ENCODE results near the gene MGAT4A. TPM values are rescaled to one million over a fixed set of nuclear protein-coding genes. Genes with fewer than 3 reads are reported as not detected.

Gene MGAT4A
- total RNA-seq, 1 donor from 2014 or later = 8.0 TPM

DNA sequence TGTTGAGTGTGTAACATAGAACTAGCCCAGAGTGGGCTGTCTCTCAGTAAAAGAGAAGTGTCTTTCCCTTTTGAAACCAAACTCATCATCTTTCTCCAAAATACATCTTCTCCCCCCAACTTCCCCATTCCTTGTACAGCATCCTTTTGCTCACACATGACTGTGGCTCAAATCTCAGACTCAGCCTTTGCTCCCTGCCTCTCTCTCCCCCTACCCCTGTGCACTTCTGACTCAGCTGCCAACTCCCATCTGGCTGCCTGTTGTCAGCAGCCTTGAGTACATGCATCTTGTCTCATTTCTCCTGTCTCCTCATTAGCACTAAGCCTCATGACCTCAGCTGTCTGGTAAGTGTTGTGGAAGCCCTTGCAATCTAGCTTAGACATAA is 18.1 kb upstream of the MGAT4A start:
- DNase-seq (ENCODE audit: low spot score in 2 of 2) = peak in 1 of 2 donors; percentile 70
- H3K27me3 ChIP-seq = no peaks in the 10 kb centered on the region
- TF ChIP-seq, protein P1, sequence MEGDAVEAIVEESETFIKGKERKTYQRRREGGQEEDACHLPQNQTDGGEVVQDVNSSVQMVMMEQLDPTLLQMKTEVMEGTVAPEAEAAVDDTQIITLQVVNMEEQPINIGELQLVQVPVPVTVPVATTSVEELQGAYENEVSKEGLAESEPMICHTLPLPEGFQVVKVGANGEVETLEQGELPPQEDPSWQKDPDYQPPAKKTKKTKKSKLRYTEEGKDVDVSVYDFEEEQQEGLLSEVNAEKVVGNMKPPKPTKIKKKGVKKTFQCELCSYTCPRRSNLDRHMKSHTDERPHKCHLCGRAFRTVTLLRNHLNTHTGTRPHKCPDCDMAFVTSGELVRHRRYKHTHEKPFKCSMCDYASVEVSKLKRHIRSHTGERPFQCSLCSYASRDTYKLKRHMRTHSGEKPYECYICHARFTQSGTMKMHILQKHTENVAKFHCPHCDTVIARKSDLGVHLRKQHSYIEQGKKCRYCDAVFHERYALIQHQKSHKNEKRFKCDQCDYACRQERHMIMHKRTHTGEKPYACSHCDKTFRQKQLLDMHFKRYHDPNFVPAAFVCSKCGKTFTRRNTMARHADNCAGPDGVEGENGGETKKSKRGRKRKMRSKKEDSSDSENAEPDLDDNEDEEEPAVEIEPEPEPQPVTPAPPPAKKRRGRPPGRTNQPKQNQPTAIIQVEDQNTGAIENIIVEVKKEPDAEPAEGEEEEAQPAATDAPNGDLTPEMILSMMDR (IDR thresholded peaks at IDR 0.05) = no peak
- intact Hi-C loops (cut with DNase I) = no loop called here
- H3K9me3 ChIP-seq = no peaks in the 10 kb centered on the region
- no peak overlapping the region for H3K27ac ChIP-seq
- H3K4me1 ChIP-seq = no peaks in the 10 kb centered on the region
- H3K4me3 ChIP-seq = no peak overlapping the region
- no peaks in the 10 kb centered on the region for H3K36me3 ChIP-seq

DNA sequence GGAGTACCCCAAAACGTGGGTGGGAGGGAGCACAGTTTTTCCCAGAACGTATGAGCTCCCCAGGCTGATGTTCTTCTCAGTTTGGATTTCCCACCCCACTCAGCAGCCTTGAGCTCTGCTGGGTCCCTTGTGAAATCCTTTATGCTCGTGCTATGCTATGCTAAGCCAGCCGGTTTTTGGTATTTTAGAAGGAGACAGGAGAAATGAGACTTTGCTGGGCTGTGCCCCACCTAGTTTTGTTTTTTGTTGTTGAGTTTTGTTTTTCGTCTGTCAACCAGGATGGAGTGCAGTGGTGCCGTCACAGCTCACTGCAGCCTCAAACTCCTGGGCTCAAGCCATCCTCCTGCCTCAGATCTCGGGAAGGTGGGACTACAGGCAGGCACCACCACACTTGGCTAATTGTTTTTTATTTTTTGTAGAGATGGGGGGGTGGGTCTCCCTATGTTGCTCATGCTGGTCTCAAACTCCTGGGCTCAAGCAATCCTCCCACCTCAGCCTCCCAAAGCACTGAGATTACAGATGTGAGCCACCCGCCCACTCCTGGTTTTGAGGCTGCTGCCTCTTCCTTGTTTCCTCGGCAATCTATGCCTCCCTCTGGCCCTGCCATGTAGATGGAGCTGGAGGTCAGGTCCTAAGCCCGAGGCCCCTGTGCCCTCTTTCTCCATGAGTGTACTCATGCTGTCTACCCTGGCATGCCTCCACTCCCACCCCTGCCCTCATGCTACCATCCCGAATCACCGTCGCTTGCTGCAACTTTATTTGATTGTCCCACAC is 17.5 kb upstream of the MGAT4A start:
- no peaks in the 10 kb centered on the region for H3K9me3 ChIP-seq
- no peaks in the 10 kb centered on the region for H3K27me3 ChIP-seq
- H3K36me3 ChIP-seq = no peaks in the 10 kb centered on the region
- intact Hi-C loops (cut with DNase I) = no loop called here
- TF ChIP-seq, protein P1 (IDR thresholded peaks at IDR 0.05) = no peak
- DNase-seq (ENCODE audit: low spot score in 2 of 2) = no peak
- no peak overlapping the region for H3K4me3 ChIP-seq
- H3K4me1 ChIP-seq = no peaks in the 10 kb centered on the region
- no peak overlapping the region for H3K27ac ChIP-seq

DNA sequence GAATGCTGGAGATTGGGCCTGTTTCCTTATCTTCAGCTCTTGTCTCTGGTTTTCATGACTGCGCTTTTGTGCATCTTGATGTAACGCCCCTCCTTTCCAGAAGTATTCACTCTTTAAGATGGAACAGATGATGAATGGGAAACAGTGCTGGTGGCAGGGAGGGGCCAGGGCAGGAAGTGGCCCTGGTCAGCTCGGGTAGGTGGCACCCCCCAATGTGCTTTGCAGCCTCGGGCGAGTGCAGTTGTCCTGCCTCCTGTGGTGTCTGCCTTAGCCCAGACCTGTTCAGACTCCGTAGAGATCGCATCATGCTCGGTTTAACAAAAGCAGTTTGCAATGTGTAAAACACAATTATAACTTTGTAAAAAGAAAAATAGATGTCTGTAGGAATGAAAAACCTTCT is 17.0 kb upstream of the MGAT4A start:
- intact Hi-C loops (cut with DNase I) = no loop called here
- TF ChIP-seq, protein P1 (IDR thresholded peaks at IDR 0.05) = no peak
- no peaks in the 10 kb centered on the region for H3K4me1 ChIP-seq
- no peaks in the 10 kb centered on the region for H3K36me3 ChIP-seq
- no peaks in the 10 kb centered on the region for H3K9me3 ChIP-seq
- no peaks in the 10 kb centered on the region for H3K27me3 ChIP-seq
- H3K27ac ChIP-seq = no peak overlapping the region
- no peak overlapping the region for H3K4me3 ChIP-seq
- no peak for DNase-seq (ENCODE audit: low spot score in 2 of 2)

DNA sequence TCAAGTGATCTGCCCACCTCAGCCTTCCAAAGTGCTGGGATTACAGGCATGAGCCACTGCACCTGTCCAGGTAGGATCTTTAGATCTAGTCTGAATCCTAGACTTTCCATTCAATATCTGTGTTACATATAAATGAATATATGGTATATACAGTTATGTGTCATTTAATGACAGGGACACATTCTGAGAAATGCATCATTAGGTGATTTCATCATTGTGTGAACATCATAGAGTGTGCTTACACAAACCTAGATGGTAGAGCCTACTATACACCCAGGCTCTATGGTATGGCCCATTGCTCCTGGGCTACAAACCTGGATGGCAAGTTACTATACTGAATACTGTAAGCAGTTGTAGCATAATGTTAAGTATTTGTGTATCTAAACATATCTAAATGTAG is 15.5 kb upstream of the MGAT4A start:
- intact Hi-C loops (cut with DNase I) = no loop called here

DNA sequence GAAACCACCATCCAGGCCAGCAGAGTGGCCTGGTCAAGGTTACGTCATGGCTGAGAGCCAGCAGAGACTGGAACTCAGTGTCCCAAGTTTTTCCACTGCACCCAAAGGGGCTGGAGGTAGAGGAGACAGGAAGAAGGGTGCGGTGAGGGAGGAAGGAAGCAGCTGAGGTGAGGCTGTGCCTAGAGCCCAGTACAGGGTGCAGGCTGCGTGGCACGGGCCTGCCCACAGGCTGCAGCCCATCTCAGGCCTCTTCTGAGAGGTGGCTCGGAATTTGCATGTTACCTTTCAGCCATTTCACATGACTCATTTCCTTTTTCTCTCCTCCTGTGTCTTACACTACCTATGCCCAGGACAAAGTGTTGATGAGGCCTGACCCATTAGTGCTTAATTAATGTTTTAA is 13.7 kb upstream of the MGAT4A start:
- no peak for DNase-seq (ENCODE audit: low spot score in 2 of 2)
- no peaks in the 10 kb centered on the region for H3K4me1 ChIP-seq

More for the DNA sequence above, 15.5 kb upstream of the MGAT4A start:
- no peaks in the 10 kb centered on the region for H3K36me3 ChIP-seq
- no peaks in the 10 kb centered on the region for H3K9me3 ChIP-seq
- no peak overlapping the region for H3K4me3 ChIP-seq
- H3K4me1 ChIP-seq = no peaks in the 10 kb centered on the region
- TF ChIP-seq, protein P1 (IDR thresholded peaks at IDR 0.05) = no peak
- DNase-seq (ENCODE audit: low spot score in 2 of 2) = no peak
- no peaks in the 10 kb centered on the region for H3K27me3 ChIP-seq
- H3K27ac ChIP-seq = no peak overlapping the region

More for the DNA sequence above, 13.7 kb upstream of the MGAT4A start:
- H3K27me3 ChIP-seq = no peaks in the 10 kb centered on the region
- no peak overlapping the region for H3K27ac ChIP-seq
- H3K36me3 ChIP-seq = no peaks in the 10 kb centered on the region
- intact Hi-C loops (cut with DNase I) = no loop called here
- TF ChIP-seq, protein P1 (IDR thresholded peaks at IDR 0.05) = no peak
- H3K4me3 ChIP-seq = no peak overlapping the region
- H3K9me3 ChIP-seq = no peaks in the 10 kb centered on the region
